Neural progenitor cell (in vitro differentiated cells): Measurements from ENCODE around the gene EXOC4.

Source experiments
- EZH2 ChIP-seq: fragments of 200-600 bp; sonication (generic); IDR thresholded peaks from 2 replicates; pipeline ENCODE4 v1.6.1; 2017; ENCODE audit warnings: antibody characterized with exemption, mild to moderate bottlenecking, moderate library complexity
- EZH2phosphoT487 ChIP-seq: fragments of 200-600 bp; sonication (generic); IDR thresholded peaks from 2 replicates; pipeline ENCODE4 v1.6.1; 2017; ENCODE audit warnings: antibody characterized with exemption
- TF ChIP-seq, protein P1 (sequence below): fragments of 200-600 bp; sonication (generic); IDR thresholded peaks from 2 replicates; pipeline ENCODE4 v1.5.1; 2017; ENCODE audit warnings: antibody characterized with exemption, mild to moderate bottlenecking

DNA sequence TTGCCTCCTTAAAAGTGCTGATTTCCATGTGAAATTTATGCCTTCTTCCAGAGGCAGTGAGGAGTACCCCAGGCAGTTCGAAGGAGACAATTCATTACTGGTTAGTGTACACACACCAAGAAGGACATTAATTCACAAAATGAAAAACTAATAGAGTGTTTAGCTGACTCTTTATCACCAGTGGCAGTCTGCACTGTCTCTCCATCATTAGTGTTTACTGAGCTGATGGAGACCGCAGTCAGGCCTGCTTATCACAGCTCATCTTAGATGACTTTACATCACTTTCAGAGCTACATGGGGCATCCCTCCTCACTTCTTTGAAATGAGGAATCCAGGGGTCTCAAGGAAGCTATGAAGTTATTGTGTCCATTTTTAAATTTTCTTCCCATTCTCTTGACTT lies 718.7 kb downstream of the EXOC4 start:
- TF ChIP-seq, protein P1, sequence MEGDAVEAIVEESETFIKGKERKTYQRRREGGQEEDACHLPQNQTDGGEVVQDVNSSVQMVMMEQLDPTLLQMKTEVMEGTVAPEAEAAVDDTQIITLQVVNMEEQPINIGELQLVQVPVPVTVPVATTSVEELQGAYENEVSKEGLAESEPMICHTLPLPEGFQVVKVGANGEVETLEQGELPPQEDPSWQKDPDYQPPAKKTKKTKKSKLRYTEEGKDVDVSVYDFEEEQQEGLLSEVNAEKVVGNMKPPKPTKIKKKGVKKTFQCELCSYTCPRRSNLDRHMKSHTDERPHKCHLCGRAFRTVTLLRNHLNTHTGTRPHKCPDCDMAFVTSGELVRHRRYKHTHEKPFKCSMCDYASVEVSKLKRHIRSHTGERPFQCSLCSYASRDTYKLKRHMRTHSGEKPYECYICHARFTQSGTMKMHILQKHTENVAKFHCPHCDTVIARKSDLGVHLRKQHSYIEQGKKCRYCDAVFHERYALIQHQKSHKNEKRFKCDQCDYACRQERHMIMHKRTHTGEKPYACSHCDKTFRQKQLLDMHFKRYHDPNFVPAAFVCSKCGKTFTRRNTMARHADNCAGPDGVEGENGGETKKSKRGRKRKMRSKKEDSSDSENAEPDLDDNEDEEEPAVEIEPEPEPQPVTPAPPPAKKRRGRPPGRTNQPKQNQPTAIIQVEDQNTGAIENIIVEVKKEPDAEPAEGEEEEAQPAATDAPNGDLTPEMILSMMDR: no peak
- TF ChIP-seq EZH2 (no peak), EZH2phosphoT487 (no peak)
